ENCODE data around the gene CEACAM5. TPM values are rescaled to one million over a fixed set of nuclear protein-coding genes. Genes with fewer than 3 reads are reported as not detected.

The CEACAM5 gene
- polyA plus RNA-seq, 1 experiment: not detected

DNA sequence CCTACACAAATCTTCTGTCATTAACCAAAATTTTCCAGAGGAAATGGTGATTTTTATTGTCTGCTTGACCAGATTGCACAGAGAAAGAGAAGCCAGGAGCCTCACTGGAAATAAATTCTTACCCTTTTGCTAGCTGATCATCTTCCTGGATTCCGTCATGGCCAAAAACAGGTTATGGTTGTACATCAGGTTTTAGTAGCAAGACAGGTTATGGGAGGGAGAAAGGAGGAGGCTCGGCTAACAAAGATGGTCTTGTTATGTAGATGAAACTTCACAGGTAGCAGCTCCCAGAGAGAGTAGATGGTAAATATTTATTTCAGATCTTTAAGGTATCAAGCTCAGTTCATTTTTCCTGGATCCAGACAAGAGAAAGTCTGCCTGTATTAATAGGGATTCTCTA is 68.3 kb downstream of the CEACAM5 start:
- ChIA-PET CTCF (interaction anchor here (1.4 to 10.3 kb wide), 4 partner anchors 8 to 23 kb away, joined by 6 to 89 read pairs (median 10); partner anchors contain the start of gene CEACAM3), POLR2A (no interaction called here)
- TF ChIP-seq, protein P1, sequence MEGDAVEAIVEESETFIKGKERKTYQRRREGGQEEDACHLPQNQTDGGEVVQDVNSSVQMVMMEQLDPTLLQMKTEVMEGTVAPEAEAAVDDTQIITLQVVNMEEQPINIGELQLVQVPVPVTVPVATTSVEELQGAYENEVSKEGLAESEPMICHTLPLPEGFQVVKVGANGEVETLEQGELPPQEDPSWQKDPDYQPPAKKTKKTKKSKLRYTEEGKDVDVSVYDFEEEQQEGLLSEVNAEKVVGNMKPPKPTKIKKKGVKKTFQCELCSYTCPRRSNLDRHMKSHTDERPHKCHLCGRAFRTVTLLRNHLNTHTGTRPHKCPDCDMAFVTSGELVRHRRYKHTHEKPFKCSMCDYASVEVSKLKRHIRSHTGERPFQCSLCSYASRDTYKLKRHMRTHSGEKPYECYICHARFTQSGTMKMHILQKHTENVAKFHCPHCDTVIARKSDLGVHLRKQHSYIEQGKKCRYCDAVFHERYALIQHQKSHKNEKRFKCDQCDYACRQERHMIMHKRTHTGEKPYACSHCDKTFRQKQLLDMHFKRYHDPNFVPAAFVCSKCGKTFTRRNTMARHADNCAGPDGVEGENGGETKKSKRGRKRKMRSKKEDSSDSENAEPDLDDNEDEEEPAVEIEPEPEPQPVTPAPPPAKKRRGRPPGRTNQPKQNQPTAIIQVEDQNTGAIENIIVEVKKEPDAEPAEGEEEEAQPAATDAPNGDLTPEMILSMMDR (IDR thresholded peaks at IDR 0.05; ENCODE audit: insufficient read depth, low read depth, low read length): no peak
- Histone ChIP-seq H3K27me3 (ENCODE audit: control insufficient read depth, insufficient read depth, low read length) (peaks cover 3% of the 10 kb centered on the region), H3K36me3 (ENCODE audit: control insufficient read depth, insufficient read depth, low read length) (no peaks in the 10 kb centered on the region), H3K4me3 (ENCODE audit: low read depth, low read length) (no peak overlapping the region)
- no peak for DNase-seq (ENCODE audit: low read depth)

Other genes starting within 250 kb of the CEACAM5 start
- gene CEACAM21, start 132.5 kb upstream of the CEACAM5 start, polyA plus RNA-seq (2011; rRNA removed): not detected in 2 replicates
- gene CEACAM4, start 81.6 kb upstream of the CEACAM5 start, polyA plus RNA-seq (2011; rRNA removed): not detected in 2 replicates
- gene CEACAM7, start 20.4 kb upstream of the CEACAM5 start, polyA plus RNA-seq (2011; rRNA removed): not detected in 2 replicates
- gene CEACAM6, start 46.9 kb downstream of the CEACAM5 start, polyA plus RNA-seq (2011; rRNA removed): not detected in 2 replicates
- gene CEACAM3, start 88.0 kb downstream of the CEACAM5 start, polyA plus RNA-seq (2011; rRNA removed): not detected in 2 replicates
- not detected in 2 replicates for gene LYPD4, start 136.1 kb downstream of the CEACAM5 start, polyA plus RNA-seq (2011; rRNA removed)
- gene DMRTC2, start 136.4 kb downstream of the CEACAM5 start, polyA plus RNA-seq (2011; rRNA removed): not detected in 2 replicates
- gene RPS19, start 151.6 kb downstream of the CEACAM5 start, polyA plus RNA-seq (2011; rRNA removed): 1,209 and 1,864 TPM in 2 replicates
- gene CD79A, start 168.7 kb downstream of the CEACAM5 start, polyA plus RNA-seq (2011; rRNA removed): 0.17 and 0.37 TPM in 2 replicates
- gene ARHGEF1, start 174.6 kb downstream of the CEACAM5 start, polyA plus RNA-seq (2011; rRNA removed): 24.4 and 41.0 TPM in 2 replicates
- 0.04 TPM in 2 replicates for gene ERFL, start 219.8 kb downstream of the CEACAM5 start, polyA plus RNA-seq (2011; rRNA removed)